Colonic mucosa (tissue), 4 donors: ENCODE data around the gene VWA2. TPM values are rescaled to one million over a fixed set of nuclear protein-coding genes. Genes with fewer than 3 reads are reported as not detected.

ENCODE experiments used
- DNase-seq: peaks from one replicate; pipeline ENCODE4 v3.0.0-alpha.2; 2020
- H3K27ac ChIP-seq: fragments of 200-600 bp; one replicate; pipeline ENCODE4 v1.8.0; 2021
- H3K27me3 ChIP-seq: fragments of 200-600 bp; one replicate; pipeline ENCODE4 v1.8.0; 2021
- H3K36me3 ChIP-seq: fragments of 200-600 bp; one replicate; pipeline ENCODE4 v1.8.0; 2021
- H3K4me1 ChIP-seq: fragments of 200-600 bp; one replicate; pipeline ENCODE4 v1.8.0; 2021; ENCODE audit warnings: mild to moderate bottlenecking
- H3K4me3 ChIP-seq: fragments of 200-600 bp; one replicate; pipeline ENCODE4 v1.8.0; 2021
- H3K9ac ChIP-seq, 2 donors: one replicate each; pipeline ENCODE4 v1.7.0; 2013; ENCODE audit warnings: control low read depth in 2 of 2, low read depth in 2 of 2, low read length in 2 of 2
- H3K9me3 ChIP-seq: fragments of 200-600 bp; one replicate; pipeline ENCODE4 v1.8.0; 2021
- CTCF ChIP-seq: fragments of 200-600 bp; IDR thresholded peaks from one replicate; pipeline ENCODE4 v1.8.0; 2022; ENCODE audit warnings: antibody characterized with exemption, mild to moderate bottlenecking
- intact Hi-C: fragments of 100-400 bp; cut with DNase I; formaldehyde crosslinking; loops from one replicate; pipeline ENCODE4 v1.14.1; 2022
- total RNA-seq, 2 donors: library from RNA; stranded (reverse); fragmentation: NEBNext Ultra II Directional in 1 of 2; extraction: Animal tissue kit (Norgen Biotek cat#: 25700) in 1 of 2; gene quantifications; one replicate each; pipeline ENCODE4 v1.2.1, GENCODE V29; 2021
- donor health status: healthy.
- donor health status: DM: no; HTN: no; CAD: no.
- donor health status: DM: no; HTN: no; CAD: no.

The VWA2 gene
- total RNA-seq, 2 donors from 2014 or later, result 2.4 to 2.6 TPM

- Histone ChIP-seq H3K4me1 (peaks cover 4% of the 10 kb centered on the region), H3K9ac (no peak overlapping the region), H3K9me3 (no peaks in the 10 kb centered on the region), H3K27me3 (no peaks in the 10 kb centered on the region), H3K36me3 (no peaks in the 10 kb centered on the region), H3K4me3 (no peak overlapping the region), H3K27ac (no peak overlapping the region)
- intact Hi-C loops, result no loop called here
- DNase-seq, result no peak
- no peak for TF ChIP-seq CTCF
These were observed 26.5 kb downstream of the VWA2 start for GRCh38 chr10:114265392-114266053.

- Histone ChIP-seq H3K4me3 (no peak overlapping the region), H3K9ac (no peak overlapping the region), H3K27ac (no peak overlapping the region), H3K36me3 (no peaks in the 10 kb centered on the region), H3K4me1 (peaks cover 4% of the 10 kb centered on the region), H3K9me3 (no peaks in the 10 kb centered on the region), H3K27me3 (no peaks in the 10 kb centered on the region)
- intact Hi-C loops, result no loop called here
- no peak for DNase-seq
- no peak for TF ChIP-seq CTCF
These were observed 27.5 kb downstream of the VWA2 start for GRCh38 chr10:114266521-114266920.

- Histone ChIP-seq H3K4me1 (peaks cover 4% of the 10 kb centered on the region), H3K27ac (peak overlapping the region; percentile 21), H3K9me3 (no peaks in the 10 kb centered on the region), H3K9ac (no peak overlapping the region), H3K27me3 (no peaks in the 10 kb centered on the region), H3K36me3 (no peaks in the 10 kb centered on the region), H3K4me3 (no peak overlapping the region)
- TF ChIP-seq CTCF, result no peak
- peak; percentile 57 for DNase-seq
- intact Hi-C loops, result no loop called here
These were observed 32.2 kb downstream of the VWA2 start for GRCh38 chr10:114271075-114271778.

- Histone ChIP-seq H3K27me3 (no peaks in the 10 kb centered on the region), H3K9me3 (no peaks in the 10 kb centered on the region), H3K27ac (peak overlapping the region; percentile 21), H3K9ac (no peak overlapping the region), H3K4me1 (peaks cover 4% of the 10 kb centered on the region), H3K36me3 (no peaks in the 10 kb centered on the region), H3K4me3 (no peak overlapping the region)
- intact Hi-C loops, result no loop called here
- DNase-seq, result no peak
- no peak for TF ChIP-seq CTCF
These were observed 32.7 kb downstream of the VWA2 start for GRCh38 chr10:114271779-114272167.

GRCh38 chr10:114272696-114273095 lies 33.6 kb downstream of the VWA2 start:
- TF ChIP-seq CTCF, result no peak

More at GRCh38 chr10:114272696-114273095, 33.6 kb downstream of the VWA2 start:
- no peaks in the 10 kb centered on the region for H3K27me3 ChIP-seq
- no peak for DNase-seq
- H3K27ac ChIP-seq, result no peak overlapping the region
- H3K9ac ChIP-seq, result no peak overlapping the region
- intact Hi-C loops, result no loop called here
- H3K9me3 ChIP-seq, result no peaks in the 10 kb centered on the region
- no peak overlapping the region for H3K4me3 ChIP-seq
- peaks cover 4% of the 10 kb centered on the region for H3K4me1 ChIP-seq
- no peaks in the 10 kb centered on the region for H3K36me3 ChIP-seq
